SK-N-SH (cell line): Measurements from ENCODE around the gene TSPAN32.

ENCODE experiments used
- EP300 ChIP-seq, 2 experiments: IDR thresholded peaks; 2 replicates each; pipeline versions ENCODE4 v1.4.0 to v1.6.1; 2012; ENCODE audit warnings: borderline replicate concordance in 1 of 2, low read depth in 1 of 2, low read length in 1 of 2
- GABPA ChIP-seq: IDR thresholded peaks from 2 replicates; pipeline ENCODE4 v1.4.0; 2012; ENCODE audit warnings: low read depth, mild to moderate bottlenecking
- REST ChIP-seq: IDR thresholded peaks from 2 replicates; pipeline ENCODE4 v1.6.1; 2012; ENCODE audit warnings: mild to moderate bottlenecking, low read depth, low read length, moderate library complexity
- RFX5 ChIP-seq: IDR thresholded peaks from 2 replicates; pipeline ENCODE4 v1.6.1; 2012; ENCODE audit warnings: mild to moderate bottlenecking, improper control_type of control experiment, low read length
- SMC3 ChIP-seq: IDR thresholded peaks from 2 replicates; pipeline ENCODE4 v1.6.1; 2012; ENCODE audit warnings: low read depth, low read length, improper control_type of control experiment
- TCF12 ChIP-seq: IDR thresholded peaks from 2 replicates; pipeline ENCODE4 v1.4.0; 2012
- TF ChIP-seq, protein P1 (sequence below): IDR thresholded peaks from 2 replicates; pipeline ENCODE4 v1.4.0; 2012; ENCODE audit warnings: low read depth
- TF ChIP-seq, protein P2 (sequence below): fragments of 200-600 bp; sonication (generic); IDR thresholded peaks from 2 replicates; pipeline ENCODE4 v1.6.1; 2017; ENCODE audit warnings: antibody characterized with exemption, mild to moderate bottlenecking, moderate library complexity

DNA sequence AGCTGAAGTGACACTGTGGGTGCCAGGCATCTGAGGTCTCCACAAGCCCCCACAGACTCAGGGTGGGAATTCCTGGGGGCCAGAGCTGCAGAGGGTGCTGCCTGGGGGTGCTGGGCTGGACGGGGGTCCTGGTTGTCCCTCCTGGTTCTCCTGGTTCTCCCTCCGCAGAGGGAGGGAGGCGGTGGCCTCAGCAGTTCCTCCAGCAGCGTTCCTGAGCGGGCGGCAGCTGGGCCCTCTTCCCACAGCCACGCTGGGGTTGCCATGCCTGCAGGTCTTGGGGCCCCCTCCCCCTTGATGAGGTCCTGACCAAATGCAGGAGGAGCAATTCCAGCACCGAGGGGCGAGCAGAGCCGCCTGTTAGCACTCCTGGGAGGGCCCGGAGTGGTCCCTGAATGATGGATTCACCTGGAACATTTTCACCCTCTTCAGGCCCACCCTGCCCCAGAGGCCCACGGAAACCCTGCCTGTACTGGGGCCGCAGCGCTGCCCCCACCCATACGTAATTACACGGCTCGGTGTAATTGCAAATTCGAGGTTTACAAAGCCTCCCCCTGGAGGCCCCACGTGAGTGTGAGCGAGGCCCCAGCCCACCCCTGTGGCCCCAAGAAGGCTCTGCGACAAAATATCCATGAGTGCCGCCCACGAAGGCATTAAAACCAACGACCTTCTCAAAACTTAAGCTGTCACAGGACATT lies 730 bp upstream of the TSPAN32 start:
- no peak for TF ChIP-seq REST
- TF ChIP-seq, protein P1, sequence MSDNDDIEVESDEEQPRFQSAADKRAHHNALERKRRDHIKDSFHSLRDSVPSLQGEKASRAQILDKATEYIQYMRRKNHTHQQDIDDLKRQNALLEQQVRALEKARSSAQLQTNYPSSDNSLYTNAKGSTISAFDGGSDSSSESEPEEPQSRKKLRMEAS = no peak
- TF ChIP-seq EP300 (IDR thresholded peaks at IDR 0.05; ENCODE audit: borderline replicate concordance in 1 of 2, low read depth in 1 of 2, low read length in 1 of 2) = no peak
- TF ChIP-seq, protein P2, sequence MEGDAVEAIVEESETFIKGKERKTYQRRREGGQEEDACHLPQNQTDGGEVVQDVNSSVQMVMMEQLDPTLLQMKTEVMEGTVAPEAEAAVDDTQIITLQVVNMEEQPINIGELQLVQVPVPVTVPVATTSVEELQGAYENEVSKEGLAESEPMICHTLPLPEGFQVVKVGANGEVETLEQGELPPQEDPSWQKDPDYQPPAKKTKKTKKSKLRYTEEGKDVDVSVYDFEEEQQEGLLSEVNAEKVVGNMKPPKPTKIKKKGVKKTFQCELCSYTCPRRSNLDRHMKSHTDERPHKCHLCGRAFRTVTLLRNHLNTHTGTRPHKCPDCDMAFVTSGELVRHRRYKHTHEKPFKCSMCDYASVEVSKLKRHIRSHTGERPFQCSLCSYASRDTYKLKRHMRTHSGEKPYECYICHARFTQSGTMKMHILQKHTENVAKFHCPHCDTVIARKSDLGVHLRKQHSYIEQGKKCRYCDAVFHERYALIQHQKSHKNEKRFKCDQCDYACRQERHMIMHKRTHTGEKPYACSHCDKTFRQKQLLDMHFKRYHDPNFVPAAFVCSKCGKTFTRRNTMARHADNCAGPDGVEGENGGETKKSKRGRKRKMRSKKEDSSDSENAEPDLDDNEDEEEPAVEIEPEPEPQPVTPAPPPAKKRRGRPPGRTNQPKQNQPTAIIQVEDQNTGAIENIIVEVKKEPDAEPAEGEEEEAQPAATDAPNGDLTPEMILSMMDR = no peak
- TF ChIP-seq SMC3 = no peak
- no peak for TF ChIP-seq RFX5
- TF ChIP-seq TCF12 = no peak
- TF ChIP-seq GABPA = no peak
